RWPE1 (cell line): Measurements from ENCODE around the gene MRRF.
A peak's percentile ranks its signal among the peaks of the same experiment; 100 is the strongest.
"Not testable (repeated sequence)": the region's sequence is repeated elsewhere in the genome, so short reads cannot be mapped to it uniquely, and the experiment has no call there.

Experiments used
- CTCF ChIA-PET: fragments of 350-600 bp; sonication (Branson Sonifier 250); formaldehyde crosslinking; extraction: SDS; loops from one replicate; lab custom pipeline; 2021; lab: Yijun Ruan, JAX
- POLR2A ChIA-PET: fragments of 400-600 bp; formaldehyde crosslinking; extraction: SDS; loops from one replicate; lab custom pipeline; 2020; ENCODE audit warnings: antibody characterized with exemption; ENCODE audit not compliant: low non-redundant PET; lab: Yijun Ruan, JAX
- DNase-seq: peaks from one replicate; pipeline ENCODE4 v3.0.0; 2012; ENCODE audit warnings: low spot score
- H3K27ac ChIP-seq: fragments of 450-650 bp; 2 replicates; pipeline ENCODE4 v1.5.1; 2017
- TF ChIP-seq, protein P1 (sequence below): fragments of 450-650 bp; conservative IDR thresholded peaks from 2 replicates; pipeline ENCODE4 v1.5.1; 2017; ENCODE audit warnings: low read depth, mild to moderate bottlenecking

Gene MRRF

DNA sequence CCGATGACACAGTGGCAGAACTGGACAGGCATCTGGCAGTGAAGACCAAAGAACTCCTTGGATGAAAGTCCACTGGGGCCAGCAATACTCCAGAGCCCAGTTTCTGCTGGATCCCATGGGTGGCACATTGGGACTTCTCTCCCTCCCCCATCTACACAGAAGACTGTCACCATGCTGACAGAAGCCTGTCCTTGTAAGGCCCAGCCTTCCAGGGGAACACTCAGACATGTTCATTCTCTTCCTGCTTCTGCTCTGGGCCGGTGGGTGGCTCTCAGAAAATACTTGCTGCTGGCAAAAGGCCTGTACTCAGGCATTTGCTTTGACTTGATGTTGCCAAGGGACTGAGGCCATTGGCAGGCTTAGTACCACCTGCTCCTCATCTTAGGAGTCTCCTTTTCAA, 57.9 kb downstream of the MRRF start:
- CTCF ChIA-PET: no interaction called here
- H3K27ac ChIP-seq: no peak overlapping the region
- no peak for DNase-seq
- TF ChIP-seq, protein P1, sequence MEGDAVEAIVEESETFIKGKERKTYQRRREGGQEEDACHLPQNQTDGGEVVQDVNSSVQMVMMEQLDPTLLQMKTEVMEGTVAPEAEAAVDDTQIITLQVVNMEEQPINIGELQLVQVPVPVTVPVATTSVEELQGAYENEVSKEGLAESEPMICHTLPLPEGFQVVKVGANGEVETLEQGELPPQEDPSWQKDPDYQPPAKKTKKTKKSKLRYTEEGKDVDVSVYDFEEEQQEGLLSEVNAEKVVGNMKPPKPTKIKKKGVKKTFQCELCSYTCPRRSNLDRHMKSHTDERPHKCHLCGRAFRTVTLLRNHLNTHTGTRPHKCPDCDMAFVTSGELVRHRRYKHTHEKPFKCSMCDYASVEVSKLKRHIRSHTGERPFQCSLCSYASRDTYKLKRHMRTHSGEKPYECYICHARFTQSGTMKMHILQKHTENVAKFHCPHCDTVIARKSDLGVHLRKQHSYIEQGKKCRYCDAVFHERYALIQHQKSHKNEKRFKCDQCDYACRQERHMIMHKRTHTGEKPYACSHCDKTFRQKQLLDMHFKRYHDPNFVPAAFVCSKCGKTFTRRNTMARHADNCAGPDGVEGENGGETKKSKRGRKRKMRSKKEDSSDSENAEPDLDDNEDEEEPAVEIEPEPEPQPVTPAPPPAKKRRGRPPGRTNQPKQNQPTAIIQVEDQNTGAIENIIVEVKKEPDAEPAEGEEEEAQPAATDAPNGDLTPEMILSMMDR: no peak
- POLR2A ChIA-PET: no interaction called here

DNA sequence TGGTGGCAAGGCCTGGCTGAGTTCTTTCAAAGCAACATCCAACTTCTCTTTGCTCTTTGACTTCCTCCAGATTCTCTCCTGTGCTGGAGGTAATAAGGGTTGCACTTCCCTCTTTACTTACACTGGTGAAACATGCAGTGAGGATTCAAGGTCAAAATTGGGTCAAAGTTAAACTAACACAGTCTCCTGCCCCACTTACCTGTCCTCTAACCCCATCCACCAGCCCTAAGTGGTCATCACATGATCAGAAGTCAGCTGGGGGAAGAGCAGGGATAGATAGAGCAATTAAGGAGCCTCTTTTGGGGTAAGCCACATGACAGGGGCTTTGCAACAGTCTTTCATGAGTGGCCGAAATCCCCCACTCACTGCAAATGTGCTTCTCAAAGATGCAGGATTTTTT, 60.0 kb downstream of the MRRF start:
- POLR2A ChIA-PET, H3K27ac ChIP-seq, DNase-seq: not testable (repeated sequence)
- CTCF ChIA-PET: interaction anchor here (0.6 to 0.7 kb wide), 3 partner anchors 9 to 789 kb away, joined by 3 to 5 read pairs (median 3); no protein-coding TSS in a partner anchor

DNA sequence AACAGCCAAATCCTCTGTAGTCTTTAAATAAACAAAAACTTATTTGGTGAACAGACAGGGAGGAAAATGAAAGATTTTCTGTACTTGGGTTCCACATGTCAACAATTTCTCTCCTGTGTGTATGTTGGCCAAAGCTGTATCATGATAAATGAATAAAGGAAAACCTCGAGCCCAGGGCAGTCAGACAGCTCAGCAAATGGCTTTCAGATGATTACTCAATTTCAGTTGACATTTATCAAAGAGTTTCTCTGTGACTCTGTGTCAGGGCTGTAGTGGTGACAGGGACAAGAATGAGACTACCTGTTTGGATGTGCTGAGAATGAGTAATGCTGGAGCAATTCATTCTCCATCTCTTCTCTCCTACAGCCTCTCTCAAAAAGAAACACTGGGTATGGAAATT, 60.4 kb downstream of the MRRF start:
- CTCF ChIA-PET: interaction anchor here (0.6 to 0.7 kb wide), 2 partner anchors 9 to 18 kb away, joined by 3 read pairs; no protein-coding TSS in a partner anchor
- H3K27ac ChIP-seq: no peak overlapping the region
- TF ChIP-seq, protein P1: no peak
- POLR2A ChIA-PET: interaction anchor here (0.6 kb wide), 1 partner anchor 116 kb away, joined by 5 read pairs; no protein-coding TSS in a partner anchor
- no peak for DNase-seq

DNA sequence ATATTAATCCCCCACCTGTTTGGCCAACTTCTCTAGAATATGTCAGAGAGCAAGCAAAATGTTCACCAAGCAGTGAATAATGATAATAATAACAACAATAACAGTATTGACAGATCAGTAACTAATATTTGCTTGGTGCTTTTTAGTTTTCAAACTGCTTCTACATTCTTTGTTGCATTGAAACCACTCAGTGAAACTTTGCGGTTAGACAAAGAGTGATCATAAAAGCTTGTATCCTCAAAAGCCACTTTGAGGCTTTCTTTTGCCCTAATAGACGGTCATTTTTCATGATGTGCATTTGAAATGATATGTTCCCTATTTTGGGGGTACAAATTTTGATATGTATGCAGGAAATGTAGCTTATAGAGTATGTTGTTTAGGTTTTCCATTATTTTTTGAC, 62.5 kb downstream of the MRRF start:
- CTCF ChIA-PET: interaction anchor here (0.6 to 1.0 kb wide), 3 partner anchors 9 to 94 kb away, joined by 3 to 4 read pairs (median 4); no protein-coding TSS in a partner anchor
- H3K27ac ChIP-seq: no peak overlapping the region
- no peak for DNase-seq
- POLR2A ChIA-PET: no interaction called here
- TF ChIP-seq, protein P1: no peak

DNA sequence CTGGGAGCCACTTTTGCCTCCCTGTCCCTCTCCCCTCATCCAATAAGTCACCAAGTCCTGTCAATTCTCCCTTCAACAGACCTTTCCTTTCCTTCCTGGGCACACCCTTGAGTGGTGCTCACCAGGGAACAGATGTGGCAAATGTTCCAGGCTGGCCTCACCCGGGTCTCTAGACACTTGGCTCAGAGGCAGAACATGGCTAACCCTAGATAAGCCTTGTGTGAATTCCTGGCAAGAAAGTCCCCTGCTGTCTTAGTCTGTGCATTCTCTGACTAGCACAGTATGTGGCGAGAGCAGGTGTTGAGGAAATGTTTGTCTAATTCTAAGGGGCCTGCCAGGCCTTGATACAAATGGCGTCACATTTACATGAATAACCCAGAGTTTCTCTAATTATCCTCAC, 64.9 kb downstream of the MRRF start:
- DNase-seq: no peak
- ChIA-PET CTCF (interaction anchor here (1.7 kb wide), 1 partner anchor 205 kb away, joined by 8 read pairs; no protein-coding TSS in a partner anchor), POLR2A (no interaction called here)
- TF ChIP-seq, protein P1: no peak
- H3K27ac ChIP-seq: no peak overlapping the region

DNA sequence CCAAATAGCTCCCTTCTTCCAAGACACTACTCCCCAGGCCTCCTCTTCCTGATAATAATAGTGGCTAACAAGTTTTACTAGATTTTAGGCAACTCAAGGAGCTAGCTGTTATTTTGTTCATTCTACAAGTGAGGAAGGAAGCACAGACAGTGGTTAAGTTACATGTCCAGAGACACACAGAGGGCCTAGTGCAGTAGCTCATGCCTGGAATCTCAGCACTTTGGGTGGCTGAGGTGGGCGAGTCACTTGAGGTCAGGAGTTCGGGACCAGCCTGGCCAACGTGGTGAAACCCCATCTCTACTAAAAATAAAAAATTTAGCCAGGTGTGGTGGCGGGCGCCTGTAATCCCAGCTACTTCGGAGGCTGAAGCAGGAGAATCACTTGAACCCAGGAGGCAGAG, 65.8 kb downstream of the MRRF start:
- DNase-seq, POLR2A ChIA-PET: not testable (repeated sequence)
- 0 out of 2 replicates have a peak overlapping the region, but pooled peaks have one; percentile 1 for H3K27ac ChIP-seq
- CTCF ChIA-PET: interaction anchor here (1.5 to 1.7 kb wide), 2 partner anchors 20 to 206 kb away, joined by 8 read pairs; no protein-coding TSS in a partner anchor

DNA sequence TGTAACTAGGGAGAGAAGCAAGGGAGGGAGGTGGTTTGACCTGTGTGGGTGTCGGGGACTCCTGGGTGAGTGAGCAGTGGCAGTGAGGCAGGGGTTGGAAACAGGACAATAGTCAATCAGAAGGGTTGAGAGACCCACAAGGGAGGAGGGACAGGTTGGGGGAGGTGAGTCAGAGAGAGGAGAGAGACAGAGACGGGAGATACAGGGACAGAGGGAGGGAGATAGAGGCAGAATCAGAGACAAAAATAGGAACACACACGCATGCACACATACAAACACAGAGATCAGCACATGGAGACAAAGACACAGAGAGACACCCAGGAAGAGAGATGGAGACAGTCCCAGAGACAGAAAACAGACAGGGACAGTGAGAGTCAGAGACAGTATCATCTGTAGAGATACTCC, 66.8 kb downstream of the MRRF start:
- POLR2A ChIA-PET: no interaction called here
- CTCF ChIA-PET: interaction anchor here (1.5 to 1.7 kb wide), 2 partner anchors 19 to 207 kb away, joined by 8 read pairs; no protein-coding TSS in a partner anchor
- H3K27ac ChIP-seq: no peak overlapping the region
- TF ChIP-seq, protein P1: no peak
- DNase-seq: no peak
